H9 (cell line): ENCODE measurements around the gene PDIA4. TPM values are rescaled to one million over a fixed set of nuclear protein-coding genes. Genes with fewer than 3 reads are reported as not detected.

Source experiments
- DNase-seq: peaks from one replicate; pipeline ENCODE4 v3.0.0-alpha.2; 2017
- H2AFZ ChIP-seq: one replicate; pipeline ENCODE4 v1.6.1; 2013; ENCODE audit warnings: mild to moderate bottlenecking, low read length, control low read depth, moderate library complexity
- H2AK5ac ChIP-seq: 2 replicates; pipeline ENCODE4 v1.6.1; 2013; ENCODE audit warnings: low read length, control low read depth, mixed read lengths; ENCODE audit not compliant: insufficient read length
- H2BK120ac ChIP-seq: one replicate; pipeline ENCODE4 v1.6.1; 2013; ENCODE audit warnings: low read depth, mild to moderate bottlenecking, low read length, control low read depth, inconsistent platforms; ENCODE audit not compliant: poor library complexity, severe bottlenecking
- H2BK12ac ChIP-seq: 2 replicates; pipeline ENCODE4 v1.6.1; 2013; ENCODE audit warnings: low read length, control low read depth, mixed read lengths, low read depth; ENCODE audit not compliant: insufficient read length
- H2BK15ac ChIP-seq: 2 replicates; pipeline ENCODE4 v1.6.1; 2013; ENCODE audit warnings: low read depth, low read length, control low read depth
- H2BK20ac ChIP-seq: one replicate; pipeline ENCODE4 v1.6.1; 2013; ENCODE audit warnings: low read depth, mild to moderate bottlenecking, low read length, control low read depth, inconsistent platforms; ENCODE audit not compliant: poor library complexity, severe bottlenecking
- H2BK5ac ChIP-seq: 2 replicates; pipeline ENCODE4 v1.6.1; 2013; ENCODE audit warnings: low read length, control low read depth, mixed read lengths; ENCODE audit not compliant: insufficient read length
- H3K14ac ChIP-seq: 2 replicates; pipeline ENCODE4 v1.6.1; 2013; ENCODE audit warnings: low read length, control low read depth; ENCODE audit not compliant: insufficient read depth
- H3K18ac ChIP-seq: 2 replicates; pipeline ENCODE4 v1.6.1; 2013; ENCODE audit warnings: low read depth, mild to moderate bottlenecking, mixed read lengths, low read length, control low read depth; ENCODE audit not compliant: insufficient read length
- H3K23ac ChIP-seq: 2 replicates; pipeline ENCODE4 v1.6.1; 2013; ENCODE audit warnings: low read length, control low read depth, mixed read lengths, low read depth; ENCODE audit not compliant: insufficient read length
- H3K23me2 ChIP-seq: 2 replicates; pipeline ENCODE4 v1.6.1; 2013; ENCODE audit warnings: low read depth, mild to moderate bottlenecking, mixed read lengths, low read length, control low read depth; ENCODE audit not compliant: insufficient read length, poor library complexity, severe bottlenecking
- H3K27ac ChIP-seq: 2 replicates; pipeline ENCODE4 v1.5.1; 2013; ENCODE audit warnings: low read length, control low read depth, mixed read lengths, low read depth; ENCODE audit not compliant: insufficient read length
- H3K27me3 ChIP-seq: 2 replicates; pipeline ENCODE4 v1.6.1; 2013; ENCODE audit warnings: low read length, control low read depth, inconsistent platforms; ENCODE audit not compliant: insufficient read depth
- H3K4ac ChIP-seq: 2 replicates; pipeline ENCODE4 v1.6.1; 2013; ENCODE audit warnings: low read depth, mild to moderate bottlenecking, control low read depth, inconsistent platforms, low read length, moderate library complexity
- H3K4me1 ChIP-seq: 2 replicates; pipeline ENCODE4 v1.6.1; 2013; ENCODE audit warnings: low read length, control low read depth, inconsistent platforms; ENCODE audit not compliant: insufficient read depth
- H3K4me2 ChIP-seq: 2 replicates; pipeline ENCODE4 v1.6.1; 2013; ENCODE audit warnings: low read length, control low read depth, mixed read lengths; ENCODE audit not compliant: insufficient read length, insufficient read depth
- H3K56ac ChIP-seq: 2 replicates; pipeline ENCODE4 v1.6.1; 2013; ENCODE audit warnings: low read depth, mild to moderate bottlenecking, mixed read lengths, low read length, control low read depth; ENCODE audit not compliant: insufficient read length
- H3K79me1 ChIP-seq: 2 replicates; pipeline ENCODE4 v1.6.1; 2013; ENCODE audit warnings: low read depth, mild to moderate bottlenecking, moderate library complexity, low read length, control low read depth, inconsistent platforms; ENCODE audit not compliant: insufficient read depth, poor library complexity, severe bottlenecking
- H3K79me2 ChIP-seq: 2 replicates; pipeline ENCODE4 v1.6.1; 2013; ENCODE audit warnings: low read length, control low read depth, inconsistent platforms; ENCODE audit not compliant: insufficient read depth
- H3K9ac ChIP-seq: 2 replicates; pipeline ENCODE4 v1.6.1; 2013; ENCODE audit warnings: low read length, control low read depth, mixed read lengths; ENCODE audit not compliant: insufficient read length; ENCODE audit errors: extremely low read depth
- H3K9me3 ChIP-seq: one replicate; pipeline ENCODE4 v1.6.1; 2013; ENCODE audit warnings: low read depth, low read length, inconsistent platforms; ENCODE audit not compliant: control insufficient read depth
- H3T11ph ChIP-seq: one replicate; pipeline ENCODE4 v1.6.1; 2013; ENCODE audit warnings: mild to moderate bottlenecking, low read length, control low read depth, inconsistent platforms
- H4K20me1 ChIP-seq: one replicate; pipeline ENCODE4 v1.6.1; 2013; ENCODE audit not compliant: control insufficient read depth, insufficient read length, insufficient read depth
- H4K5ac ChIP-seq: 2 replicates; pipeline ENCODE4 v1.6.1; 2013; ENCODE audit warnings: low read depth, mild to moderate bottlenecking, mixed read lengths, low read length, control low read depth; ENCODE audit not compliant: insufficient read length
- H4K8ac ChIP-seq: replicated peaks from 2 replicates; pipeline ENCODE4 v1.6.1; 2013; ENCODE audit warnings: low read length, control low read depth, mixed read lengths, low read depth; ENCODE audit not compliant: insufficient read length
- H4K91ac ChIP-seq: 2 replicates; pipeline ENCODE4 v1.6.1; 2013; ENCODE audit warnings: low read depth, mild to moderate bottlenecking, moderate library complexity, mixed read lengths, low read length, control low read depth; ENCODE audit not compliant: insufficient read length
- H3K27ac Mint-ChIP-seq, 3 experiments: 2 replicates in 2 of 3; 3 replicates in 1 of 3; pipeline ENCODE4 v1.8.0; 2020 to 2021; ENCODE audit warnings: mixed read lengths in 3 of 3, mild to moderate bottlenecking in 1 of 3, moderate library complexity in 1 of 3
- H3K27me3 Mint-ChIP-seq: 2 replicates; pipeline ENCODE4 v1.8.0; 2021; ENCODE audit warnings: low read depth, mild to moderate bottlenecking, moderate library complexity, mixed read lengths
- H3K36me3 Mint-ChIP-seq, 3 experiments: 2 replicates in 2 of 3; 3 replicates in 1 of 3; pipeline ENCODE4 v1.8.0; 2020 to 2021; ENCODE audit warnings: low read depth in 3 of 3, mixed read lengths in 3 of 3; ENCODE audit not compliant: insufficient read depth in 1 of 3
- H3K4me1 Mint-ChIP-seq, 2 experiments: 2 replicates each; pipeline ENCODE4 v1.8.0; 2020; ENCODE audit warnings: mixed read lengths in 2 of 2
- H3K4me3 Mint-ChIP-seq, 2 experiments: 2 replicates in 1 of 2; 3 replicates in 1 of 2; pipeline ENCODE4 v1.8.0; 2020 to 2021; ENCODE audit warnings: mild to moderate bottlenecking in 2 of 2, mixed read lengths in 2 of 2, moderate library complexity in 1 of 2
- H3K9me3 Mint-ChIP-seq, 2 experiments: 2 replicates in 1 of 2; 3 replicates in 1 of 2; pipeline ENCODE4 v1.8.0; 2020; ENCODE audit warnings: mild to moderate bottlenecking in 2 of 2, mixed read lengths in 2 of 2, moderate library complexity in 1 of 2
- CTCF ChIP-seq: fragments of 200-600 bp; sonication (generic); conservative IDR thresholded peaks from 3 replicates; pipeline ENCODE4 v1.8.0; 2021; ENCODE audit warnings: antibody characterized with exemption, mild to moderate bottlenecking
- WGBS: extraction: QIAGEN DNeasy Blood & Tissue Kit; methylation state at CpG from one replicate; pipeline ENCODE4 v1.1.7; 2013; ENCODE audit warnings: missing lambda C conversion rate, low lambda C conversion rate, mixed read lengths; ENCODE audit not compliant: insufficient read length; ENCODE audit errors: extremely low coverage; 5-methylcytosine and 5-hydroxymethylcytosine counted together
- total RNA-seq: library from RNA; stranded (reverse); gene quantifications from 2 replicates; pipeline ENCODE4 v1.2.1, GENCODE V29; 2021

PDIA4 gene
- total RNA-seq, 1 experiment from 2014 or later, result 217 TPM

DNA sequence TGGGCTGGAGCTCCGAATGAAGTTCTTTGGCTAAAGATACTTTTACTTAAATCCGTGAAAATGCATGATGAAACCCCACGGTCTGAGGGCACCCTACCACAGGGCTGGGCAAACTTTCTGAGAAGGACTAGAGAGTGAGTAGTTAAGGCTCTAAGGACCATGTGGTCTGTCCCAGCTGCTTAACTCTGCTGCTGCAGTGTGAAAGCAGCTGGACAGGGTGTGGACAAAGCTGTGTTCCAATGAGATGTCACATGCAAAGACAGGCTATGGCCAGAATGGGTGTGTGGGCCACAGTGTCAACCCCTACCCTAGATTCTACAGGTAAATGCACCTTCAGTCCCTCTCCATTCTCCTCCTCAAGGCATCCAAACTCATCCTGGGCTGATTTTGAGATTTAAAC, 18.8 kb downstream of the PDIA4 start:
- H3K4me3 Mint-ChIP-seq, result no peak overlapping the region

More for the DNA sequence above, 18.8 kb downstream of the PDIA4 start:
- Histone ChIP-seq H2BK20ac (no peak overlapping the region), H2AK5ac (no peak overlapping the region), H2BK120ac (no peak overlapping the region), H3K27ac (no peak overlapping the region), H4K5ac (no peak overlapping the region), H4K20me1 (no peaks in the 10 kb centered on the region), H2BK12ac (no peak overlapping the region), H3K4me2 (no peak overlapping the region), H3K23me2 (no peaks in the 10 kb centered on the region), H3K14ac (no peak overlapping the region), H3K79me2 (no peaks in the 10 kb centered on the region), H3K4me1 (0 out of 2 replicates have a peak, but pooled peaks cover 2% of the 10 kb centered on the region), H2AFZ (no peak overlapping the region), H3K9me3 (no peaks in the 10 kb centered on the region), H2BK5ac (no peak overlapping the region), H3K4ac (no peak overlapping the region), H3K56ac (no peak overlapping the region), H3K9ac (no peak overlapping the region), H3K27me3 (no peaks in the 10 kb centered on the region), H2BK15ac (no peak overlapping the region), H3K18ac (no peak overlapping the region), H4K8ac (no peak overlapping the region), H4K91ac (no peak overlapping the region), H3T11ph (no peak overlapping the region), H3K79me1 (no peaks in the 10 kb centered on the region), H3K23ac (no peak overlapping the region)
- Mint-ChIP-seq H3K27me3 (no peaks in the 10 kb centered on the region), H3K36me3 (peaks cover 72 to 96% (median 94%) of the 10 kb centered on the region in 3 experiments), H3K27ac (no peak overlapping the region; a peak in 1 of 7 replicates), H3K4me1 (peaks cover 12 to 15% of the 10 kb centered on the region in 2 experiments), H3K9me3 (no peaks in the 10 kb centered on the region)
- WGBS, result no CpG with 5 or more reads among the region's 3 CpGs
- no peak for DNase-seq
- TF ChIP-seq CTCF, result no peak
